HG03354 (cell line): ENCODE measurements around the gene UNKL.

Source experiments
- ATAC-seq: cut with Tn5 transposase; IDR thresholded peaks from one replicate; pipeline ENCODE4 v1.9.1; 2021; ENCODE audit warnings: mild to moderate bottlenecking; ENCODE audit not compliant: unreplicated experiment, poor library complexity, severe bottlenecking

The UNKL gene

GRCh38 chr16:1380195-1380594, 34.3 kb downstream of the UNKL start:
- no peak for ATAC-seq

DNA sequence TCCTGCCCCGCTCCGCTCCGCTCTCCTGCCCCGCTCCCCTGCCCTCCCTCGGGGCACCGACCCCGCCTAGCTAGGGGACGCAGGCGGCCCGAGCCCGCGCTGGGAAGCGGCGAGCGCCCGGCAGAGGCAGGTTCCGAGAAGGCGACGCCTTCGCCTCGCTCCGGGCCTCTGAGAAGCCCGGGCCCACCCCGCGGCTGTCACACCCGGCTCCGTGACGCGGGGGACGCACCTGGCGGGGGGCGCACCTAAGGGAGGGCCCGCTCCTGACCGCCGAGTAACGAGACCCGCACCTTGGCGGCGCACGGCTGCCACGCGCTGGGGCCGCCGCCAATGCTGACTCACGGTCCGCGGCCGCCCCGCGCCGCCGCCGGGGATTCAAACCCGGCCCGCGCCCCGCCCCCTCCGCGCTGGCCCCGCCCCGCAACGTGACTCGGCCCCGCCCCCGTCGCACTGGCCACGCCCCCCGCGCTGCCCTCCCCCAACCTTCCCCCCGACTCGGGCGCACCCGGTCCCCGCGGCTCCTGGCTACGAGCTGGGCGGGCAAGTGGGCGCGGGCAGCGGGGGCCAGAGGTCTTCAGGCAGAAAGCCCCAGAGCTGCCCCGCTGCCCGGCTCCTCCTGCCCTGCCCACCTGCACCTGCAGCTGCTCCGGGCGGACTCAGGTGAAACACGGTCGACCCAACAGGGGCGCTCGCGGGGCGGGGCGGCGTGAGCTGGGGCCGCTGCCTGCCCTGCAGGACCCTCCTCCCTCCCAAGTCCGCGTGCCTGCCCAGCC, 35.0 kb downstream of the UNKL start:
- ATAC-seq = peak; percentile 50

DNA sequence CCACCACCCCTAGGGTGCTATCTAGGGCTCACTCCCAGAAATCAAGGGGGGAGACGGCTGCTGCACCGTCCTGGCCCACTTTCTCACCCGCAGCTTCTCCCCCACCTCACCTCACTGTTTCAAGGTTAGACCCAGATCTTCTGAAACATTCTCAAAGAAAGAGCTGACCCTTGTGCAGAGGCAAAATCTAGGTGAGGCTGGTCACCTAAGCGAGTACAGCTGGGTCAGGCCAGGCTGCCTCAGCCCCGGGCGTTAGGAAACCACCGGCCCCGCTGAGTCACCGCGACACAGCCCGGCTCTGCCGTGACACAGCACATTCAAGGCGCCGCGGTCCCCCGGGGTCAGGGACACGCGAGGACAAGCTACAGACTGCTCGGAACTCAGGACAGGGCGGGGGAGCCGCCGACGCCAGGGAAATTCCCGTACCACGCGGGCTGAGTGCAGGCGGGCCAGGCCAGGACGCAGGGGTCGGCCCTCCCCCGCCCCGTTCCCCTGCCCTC, 35.6 kb downstream of the UNKL start:
- ATAC-seq = peak; percentile 53

DNA sequence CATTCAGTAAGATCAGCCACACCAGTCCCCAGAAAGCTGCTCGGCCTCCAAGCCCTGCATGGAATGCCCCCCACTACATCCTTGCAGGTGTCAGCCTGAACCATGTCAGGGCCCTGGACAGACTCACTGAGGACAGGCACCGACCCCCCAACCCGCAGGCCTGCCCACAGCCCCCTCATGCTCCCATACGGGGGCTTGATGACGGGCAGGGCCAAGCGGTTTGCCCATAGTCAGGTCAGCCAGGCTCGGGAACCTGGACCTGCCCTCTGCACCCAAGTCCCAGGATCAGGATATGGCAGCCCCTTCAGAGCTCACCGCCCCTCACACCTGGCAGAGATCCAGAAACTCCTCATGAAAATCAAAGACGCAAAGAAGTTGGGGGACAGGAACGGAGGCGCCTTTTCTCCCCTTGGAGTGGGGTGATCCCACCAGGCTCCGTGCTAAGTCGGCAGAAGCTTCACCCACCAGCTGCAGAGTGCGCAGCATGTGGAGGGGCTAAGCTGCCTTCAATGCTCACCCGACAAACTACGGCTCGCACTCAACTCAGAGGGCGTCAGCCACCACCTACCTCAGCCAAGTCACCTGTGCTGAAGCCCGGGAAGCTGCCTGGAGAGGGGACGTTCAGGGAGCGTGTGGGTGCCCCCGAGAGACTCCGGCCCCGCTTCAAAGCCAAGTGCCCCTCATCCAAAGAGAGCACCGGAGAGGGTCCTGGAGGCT, 36.3 kb downstream of the UNKL start:
- no peak for ATAC-seq

- ATAC-seq = no peak
These were observed 37.0 kb downstream of the UNKL start for GRCh38 chr16:1377406-1378010.

- ATAC-seq = no peak
These were observed 38.6 kb downstream of the UNKL start for GRCh38 chr16:1375741-1376410.

- ATAC-seq = no peak
These were observed 39.2 kb downstream of the UNKL start for GRCh38 chr16:1375298-1375640.

GRCh38 chr16:1374418-1375297, 39.8 kb downstream of the UNKL start:
- no peak for ATAC-seq

GRCh38 chr16:1372292-1372950, 42.1 kb downstream of the UNKL start:
- ATAC-seq = no peak

DNA sequence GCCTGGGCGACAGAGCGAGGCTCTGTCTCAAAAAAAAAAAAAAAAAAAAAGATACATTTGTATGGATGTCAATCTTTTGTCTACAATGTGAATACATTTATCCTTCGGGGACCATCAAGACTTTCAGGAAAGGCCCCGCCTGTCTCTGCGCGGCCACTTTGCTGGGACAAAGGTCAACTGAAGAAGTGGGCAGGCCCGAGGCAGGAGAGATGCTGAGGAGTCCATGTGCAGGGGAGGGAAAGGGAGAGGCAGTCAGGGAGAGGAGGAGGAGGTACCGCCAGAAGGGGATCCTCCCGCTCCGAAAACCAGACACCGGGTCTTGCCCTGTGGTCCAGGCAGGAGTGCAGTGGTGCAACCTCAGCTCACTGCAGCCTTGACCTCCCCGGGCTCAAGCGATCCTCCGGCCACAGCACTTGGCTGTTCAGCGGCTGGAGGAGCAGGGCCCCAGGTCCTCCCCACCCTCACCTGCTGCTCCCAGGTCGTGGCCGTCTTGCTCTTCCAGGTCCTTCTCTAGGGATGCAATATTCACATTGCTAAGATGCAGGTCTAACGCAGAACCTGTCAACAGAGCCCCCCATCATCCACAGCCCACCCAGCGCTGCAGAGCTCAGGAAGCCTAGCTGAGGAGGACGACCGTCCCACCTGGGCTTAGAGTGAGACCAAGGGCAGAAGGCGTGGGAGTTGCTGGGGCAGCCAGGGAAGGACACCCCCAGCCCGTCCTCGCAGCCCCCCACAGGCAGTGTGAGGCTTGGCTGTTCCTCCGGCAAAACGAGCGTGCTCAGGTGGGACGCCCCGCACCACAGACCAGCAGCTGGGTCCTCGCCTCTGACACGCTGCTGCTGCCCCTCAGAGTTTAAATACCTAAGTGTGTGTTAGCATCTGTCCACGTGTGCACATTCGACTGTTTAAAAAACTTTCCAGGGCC, 43.2 kb downstream of the UNKL start:
- no peak for ATAC-seq

DNA sequence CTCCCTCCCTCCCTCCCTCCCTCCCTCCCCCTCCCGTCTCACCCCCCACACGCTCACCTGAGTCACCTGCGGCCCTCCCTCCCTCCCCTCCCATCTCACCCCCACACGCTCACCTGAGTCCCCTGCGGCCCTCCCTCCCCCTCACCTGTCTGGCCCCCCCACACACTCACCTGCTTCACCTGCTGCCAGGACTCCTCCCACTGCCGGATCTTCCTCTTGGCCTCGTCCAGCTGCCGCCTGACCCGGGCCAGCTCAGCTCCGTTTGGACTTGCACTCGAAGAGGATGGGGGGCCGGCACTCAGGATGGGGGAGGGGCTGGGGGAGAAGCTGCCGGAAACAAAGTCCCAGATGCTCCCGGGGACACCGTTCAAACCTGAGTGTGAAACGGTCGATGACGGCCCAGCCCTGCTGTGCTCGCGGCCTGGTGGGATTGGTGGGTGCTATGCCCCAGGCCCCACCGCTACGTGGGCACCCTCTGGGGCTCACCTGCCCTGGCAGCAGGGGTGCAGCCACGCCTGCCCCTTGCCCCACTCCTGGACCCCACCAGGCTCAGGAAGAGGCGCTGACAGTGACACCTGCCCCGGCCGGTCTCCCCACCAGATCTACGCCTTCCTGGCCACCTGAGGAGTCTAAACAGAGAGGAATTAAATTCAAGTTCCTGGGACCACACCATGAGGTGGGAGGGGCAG, 46.9 kb downstream of the UNKL start:
- no peak for ATAC-seq

- no peak for ATAC-seq
These were observed 47.7 kb downstream of the UNKL start for GRCh38 chr16:1366712-1367299.

DNA sequence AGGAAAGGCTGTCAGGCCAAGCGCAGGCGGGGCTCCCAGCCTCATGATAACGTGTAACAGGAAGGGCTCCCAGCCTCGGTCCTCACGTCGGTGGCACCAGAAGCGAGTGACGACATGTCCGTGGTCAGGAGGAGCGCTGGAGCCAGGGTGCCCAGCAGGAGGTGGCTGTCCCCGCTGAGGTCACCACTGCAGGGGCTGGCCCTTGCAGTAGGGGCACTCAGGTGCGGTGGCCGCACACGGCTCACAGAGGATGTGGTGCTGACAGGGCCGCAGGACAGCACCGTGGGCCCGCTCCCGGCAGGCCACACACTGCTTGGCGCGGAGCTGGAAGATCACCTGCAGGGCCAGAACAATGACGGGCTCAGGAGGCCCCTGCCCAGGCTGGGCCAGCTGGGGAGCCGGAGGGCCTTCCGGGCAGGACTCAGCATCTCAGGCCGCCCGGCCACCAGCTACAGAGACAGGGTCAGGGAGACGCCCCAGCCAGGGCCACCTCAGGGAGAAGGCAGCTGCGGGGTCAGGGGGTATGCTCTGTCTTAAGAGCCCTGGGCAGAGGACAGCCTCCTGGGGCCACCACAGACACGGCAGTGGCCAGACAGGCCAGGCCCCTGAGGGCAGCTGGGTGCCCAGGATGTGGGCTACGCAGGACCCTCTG, 48.3 kb downstream of the UNKL start:
- ATAC-seq = no peak

GRCh38 chr16:1364510-1364909, 50.0 kb downstream of the UNKL start:
- ATAC-seq = no peak

DNA sequence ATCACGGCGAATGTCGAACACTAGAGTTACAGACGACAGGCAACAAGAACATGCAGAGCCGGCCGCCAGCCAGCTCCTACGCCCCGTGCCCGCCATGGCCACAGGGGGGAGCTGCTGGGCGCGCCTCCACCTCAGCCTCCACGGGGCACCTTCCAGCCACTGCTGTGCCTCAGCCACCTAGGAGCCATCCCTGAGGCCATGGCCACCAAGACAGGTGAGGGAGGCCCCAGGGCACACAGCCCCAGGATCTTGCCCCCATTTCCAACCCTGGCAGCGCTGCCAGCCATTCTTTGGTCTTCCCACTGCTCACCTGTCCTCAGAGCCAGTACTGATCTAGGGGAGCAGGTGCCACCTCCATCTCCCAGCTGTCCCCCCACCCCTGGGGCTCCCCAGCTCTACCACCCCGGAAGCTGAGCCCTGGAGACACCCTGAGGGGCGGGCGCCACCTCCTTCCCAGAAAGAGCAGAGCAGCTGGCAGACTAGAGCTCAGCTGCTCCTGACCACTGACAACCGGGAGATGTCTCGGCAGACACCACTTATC, 50.9 kb downstream of the UNKL start:
- ATAC-seq = no peak

DNA sequence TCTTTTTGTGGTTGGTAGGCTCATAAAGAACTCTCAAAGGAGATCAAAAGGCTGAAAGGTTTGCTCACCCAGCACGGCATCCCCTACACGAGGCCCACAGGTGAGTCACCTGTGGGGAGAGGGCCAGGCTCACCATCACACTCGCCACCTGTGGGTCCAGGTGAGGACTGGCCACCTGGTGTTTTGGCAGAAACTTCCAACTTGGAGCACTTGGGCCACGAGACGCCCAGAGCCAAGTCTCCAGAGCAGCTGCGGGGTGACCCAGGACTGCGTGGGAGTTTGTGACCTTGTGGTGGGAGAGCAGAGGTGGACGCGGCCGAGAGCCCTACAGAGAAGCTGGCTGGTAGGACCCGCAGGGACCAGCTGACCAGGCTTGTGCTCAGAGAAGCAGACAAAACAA, 51.7 kb downstream of the UNKL start:
- no peak for ATAC-seq
